Parathyroid adenoma (tissue), 2 donors: Measurements from ENCODE around the gene HES4.

Experiments
- H2AFZ ChIP-seq: fragments of 300-600 bp; sonication (generic); one replicate; pipeline ENCODE4 v1.7.0; 2017; ENCODE audit warnings: antibody characterized with exemption, mild to moderate bottlenecking
- H3K27ac ChIP-seq: fragments of 300-600 bp; sonication (generic); one replicate; pipeline ENCODE4 v1.7.0; 2017
- H3K27me3 ChIP-seq: fragments of 300-600 bp; sonication (generic); one replicate; pipeline ENCODE4 v1.7.0; 2017; ENCODE audit warnings: low read length; ENCODE audit not compliant: control insufficient read depth, insufficient read depth
- H3K36me3 ChIP-seq: fragments of 300-600 bp; sonication (generic); one replicate; pipeline ENCODE4 v1.7.0; 2017; ENCODE audit warnings: low read length; ENCODE audit not compliant: control insufficient read depth, insufficient read depth
- H3K4me1 ChIP-seq: fragments of 300-600 bp; sonication (generic); one replicate; pipeline ENCODE4 v1.7.0; 2017; ENCODE audit warnings: control low read depth
- H3K4me2 ChIP-seq: fragments of 300-600 bp; sonication (generic); one replicate; pipeline ENCODE4 v1.7.0; 2017; ENCODE audit warnings: low read length
- H3K4me3 ChIP-seq: fragments of 300-600 bp; sonication (generic); one replicate; pipeline ENCODE4 v1.7.0; 2017; ENCODE audit warnings: low read depth, low read length
- H3K79me2 ChIP-seq: fragments of 300-600 bp; sonication (generic); one replicate; pipeline ENCODE4 v1.7.0; 2017; ENCODE audit warnings: control low read depth
- H3K9ac ChIP-seq: fragments of 300-600 bp; sonication (generic); one replicate; pipeline ENCODE4 v1.7.0; 2017; ENCODE audit warnings: mild to moderate bottlenecking
- H3K9me3 ChIP-seq: fragments of 300-600 bp; sonication (generic); one replicate; pipeline ENCODE4 v1.7.0; 2017; ENCODE audit warnings: low read length; ENCODE audit not compliant: control insufficient read depth
- TF ChIP-seq, protein P1 (sequence below): fragments of 300-600 bp; sonication (generic); IDR thresholded peaks from one replicate; pipeline ENCODE4 v1.7.0; 2017; ENCODE audit warnings: antibody characterized with exemption, mild to moderate bottlenecking
- donor health status: primary hyperparathyroidism.

HES4 gene

DNA sequence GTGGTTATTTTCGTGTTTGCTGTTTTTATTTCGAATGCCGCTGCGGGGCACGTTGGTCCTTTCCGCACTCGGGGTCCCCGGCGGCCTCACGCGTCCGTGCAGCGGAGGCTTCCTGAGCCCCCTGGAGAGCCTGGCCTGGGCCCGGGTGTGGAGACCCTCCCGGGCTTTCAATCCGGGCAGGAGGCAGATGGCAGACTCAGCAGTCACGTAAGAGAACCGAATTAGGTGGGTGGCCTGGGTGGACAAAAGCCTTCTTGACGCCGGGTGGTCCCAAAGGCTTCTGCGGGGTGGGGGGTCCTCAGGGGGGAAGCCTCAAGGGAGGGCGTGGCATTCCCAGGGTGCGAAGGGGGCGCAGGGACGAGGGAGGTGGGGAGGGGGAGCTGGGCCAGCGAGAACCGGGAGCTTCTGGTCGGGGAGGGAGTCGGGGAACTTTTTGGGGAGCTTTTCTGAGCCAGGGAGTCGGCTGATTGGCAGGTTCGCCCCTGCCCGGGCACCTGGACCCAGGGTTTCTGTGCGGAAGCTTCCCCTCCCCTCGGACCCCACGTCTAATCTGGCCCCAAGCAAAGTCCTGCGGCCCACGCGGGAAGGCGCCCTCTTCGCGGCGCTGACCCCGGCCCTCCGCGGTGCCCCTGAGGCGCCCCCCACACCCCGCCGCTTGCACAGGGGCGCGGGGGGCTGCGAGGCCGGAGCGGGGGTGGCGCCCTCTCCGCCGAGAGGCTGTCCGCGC, 1.3 kb upstream of the HES4 start:
- no peaks in the 10 kb centered on the region for H3K9me3 ChIP-seq
- no peak overlapping the region for H3K9ac ChIP-seq
- H3K4me2 ChIP-seq = peak overlapping the region; percentile 99
- H3K79me2 ChIP-seq = no peaks in the 10 kb centered on the region
- H3K36me3 ChIP-seq = no peaks in the 10 kb centered on the region
- H2AFZ ChIP-seq = no peak overlapping the region
- H3K27me3 ChIP-seq = no peaks in the 10 kb centered on the region
- H3K4me3 ChIP-seq = peak overlapping the region; percentile 82
- peak overlapping the region; percentile 78 for H3K27ac ChIP-seq
- TF ChIP-seq, protein P1, sequence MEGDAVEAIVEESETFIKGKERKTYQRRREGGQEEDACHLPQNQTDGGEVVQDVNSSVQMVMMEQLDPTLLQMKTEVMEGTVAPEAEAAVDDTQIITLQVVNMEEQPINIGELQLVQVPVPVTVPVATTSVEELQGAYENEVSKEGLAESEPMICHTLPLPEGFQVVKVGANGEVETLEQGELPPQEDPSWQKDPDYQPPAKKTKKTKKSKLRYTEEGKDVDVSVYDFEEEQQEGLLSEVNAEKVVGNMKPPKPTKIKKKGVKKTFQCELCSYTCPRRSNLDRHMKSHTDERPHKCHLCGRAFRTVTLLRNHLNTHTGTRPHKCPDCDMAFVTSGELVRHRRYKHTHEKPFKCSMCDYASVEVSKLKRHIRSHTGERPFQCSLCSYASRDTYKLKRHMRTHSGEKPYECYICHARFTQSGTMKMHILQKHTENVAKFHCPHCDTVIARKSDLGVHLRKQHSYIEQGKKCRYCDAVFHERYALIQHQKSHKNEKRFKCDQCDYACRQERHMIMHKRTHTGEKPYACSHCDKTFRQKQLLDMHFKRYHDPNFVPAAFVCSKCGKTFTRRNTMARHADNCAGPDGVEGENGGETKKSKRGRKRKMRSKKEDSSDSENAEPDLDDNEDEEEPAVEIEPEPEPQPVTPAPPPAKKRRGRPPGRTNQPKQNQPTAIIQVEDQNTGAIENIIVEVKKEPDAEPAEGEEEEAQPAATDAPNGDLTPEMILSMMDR = no peak
- H3K4me1 ChIP-seq = peaks cover 3% of the 10 kb centered on the region

DNA sequence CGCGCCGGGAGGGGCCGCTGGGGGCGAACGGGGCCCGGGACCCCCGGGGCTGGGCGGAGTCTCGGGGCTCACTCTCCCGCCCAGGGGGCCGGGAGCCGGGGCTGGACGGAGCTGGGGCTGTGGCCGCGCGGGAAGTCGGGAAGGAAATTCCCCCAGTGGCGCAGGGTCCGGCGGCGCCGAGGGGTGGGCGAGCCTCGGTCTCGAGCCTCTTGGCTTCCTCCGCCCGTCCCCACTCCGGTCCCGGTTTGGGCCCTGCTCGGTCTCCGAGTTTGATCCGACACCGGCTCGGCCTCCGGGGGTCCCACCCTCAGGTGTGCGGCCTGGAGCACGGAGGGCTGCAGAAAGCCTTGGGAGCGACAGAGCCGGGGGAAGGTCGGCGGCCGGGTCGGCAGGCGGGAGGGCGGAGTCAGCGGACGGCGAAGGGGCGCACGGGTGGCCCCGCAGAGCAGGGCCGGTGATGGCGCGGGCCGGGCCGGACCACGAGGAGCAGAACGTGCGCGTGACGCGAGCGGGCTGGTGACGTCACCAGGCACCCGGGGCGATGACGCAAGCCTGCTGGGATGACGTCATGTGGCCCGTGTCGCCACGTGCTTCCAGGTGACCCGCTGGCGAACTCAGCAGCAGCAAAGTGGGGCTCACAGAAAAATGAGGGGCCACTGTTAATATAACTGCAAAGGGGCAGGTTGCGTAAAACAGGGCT, 610 bp upstream of the HES4 start:
- peak overlapping the region; percentile 78 for H3K27ac ChIP-seq
- H3K4me1 ChIP-seq = peaks cover 3% of the 10 kb centered on the region
- no peak overlapping the region for H3K9ac ChIP-seq
- no peaks in the 10 kb centered on the region for H3K79me2 ChIP-seq
- TF ChIP-seq, protein P1 = no peak
- no peaks in the 10 kb centered on the region for H3K36me3 ChIP-seq
- no peaks in the 10 kb centered on the region for H3K27me3 ChIP-seq
- peak overlapping the region; percentile 82 for H3K4me3 ChIP-seq
- no peaks in the 10 kb centered on the region for H3K9me3 ChIP-seq
- H2AFZ ChIP-seq = peak overlapping the region; percentile 72
- H3K4me2 ChIP-seq = peak overlapping the region; percentile 99

DNA sequence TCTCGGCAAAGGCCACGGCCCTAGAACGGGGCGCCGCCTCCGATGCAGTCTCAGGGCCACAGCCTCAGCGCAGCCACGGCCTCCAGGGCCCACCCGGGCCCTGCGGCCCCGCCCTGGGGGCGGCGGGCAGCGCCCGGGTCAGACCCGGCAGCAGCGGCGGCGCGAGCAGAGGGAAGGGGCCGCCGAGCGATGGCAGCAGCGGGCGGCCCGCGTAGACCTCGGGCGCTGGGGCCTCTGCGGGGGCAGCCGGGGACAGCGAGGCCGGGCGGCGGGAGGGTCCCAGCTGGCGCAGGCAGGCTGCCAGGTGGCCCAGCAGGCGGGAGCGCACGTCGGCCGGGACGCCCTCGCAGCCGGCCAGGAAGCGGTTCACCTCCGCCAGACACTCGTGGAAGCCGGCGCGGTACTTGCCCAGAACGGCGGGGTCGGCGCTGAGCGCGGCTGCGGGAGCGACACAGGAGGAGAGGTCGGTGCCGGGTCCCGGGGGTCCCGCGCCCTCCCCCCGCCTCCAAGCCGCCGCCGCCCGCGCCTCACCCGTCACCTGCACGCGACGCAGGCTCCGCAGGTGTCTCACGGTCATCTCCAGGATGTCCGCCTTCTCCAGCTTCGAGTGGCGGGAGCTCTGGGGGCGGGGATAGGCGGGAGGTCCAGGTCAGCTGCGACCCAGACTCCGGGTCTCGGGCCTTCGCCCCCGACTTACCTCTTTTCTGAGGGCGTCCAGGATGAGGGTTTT, 737 bp downstream of the HES4 start:
- TF ChIP-seq, protein P1 = no peak
- no peaks in the 10 kb centered on the region for H3K27me3 ChIP-seq
- H3K27ac ChIP-seq = no peak overlapping the region
- no peaks in the 10 kb centered on the region for H3K79me2 ChIP-seq
- no peak overlapping the region for H3K9ac ChIP-seq
- no peaks in the 10 kb centered on the region for H3K36me3 ChIP-seq
- peak overlapping the region; percentile 99 for H3K4me2 ChIP-seq
- H3K9me3 ChIP-seq = no peaks in the 10 kb centered on the region
- H3K4me1 ChIP-seq = no peaks in the 10 kb centered on the region
- no peak overlapping the region for H2AFZ ChIP-seq
- H3K4me3 ChIP-seq = peak overlapping the region; percentile 63

DNA sequence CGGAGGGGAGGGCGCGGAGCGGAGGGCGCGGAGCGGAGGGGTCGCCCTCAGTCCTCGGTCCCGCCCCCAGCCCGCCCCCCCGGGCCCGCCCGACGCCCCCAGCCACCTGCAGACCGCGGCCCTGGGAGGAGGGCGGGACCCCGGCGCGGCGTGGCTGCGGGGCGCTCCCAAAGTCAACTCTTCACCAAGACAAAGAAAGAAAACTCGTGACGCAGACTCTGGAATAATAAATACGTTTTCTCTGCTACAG, 1.2 kb downstream of the HES4 start:
- no peaks in the 10 kb centered on the region for H3K9me3 ChIP-seq
- H3K36me3 ChIP-seq = no peaks in the 10 kb centered on the region
- peak overlapping the region; percentile 99 for H3K4me2 ChIP-seq
- no peak overlapping the region for H3K27ac ChIP-seq
- peak overlapping the region; percentile 42 for H3K4me3 ChIP-seq
- H3K79me2 ChIP-seq = no peaks in the 10 kb centered on the region
- H2AFZ ChIP-seq = no peak overlapping the region
- TF ChIP-seq, protein P1 = no peak
- no peak overlapping the region for H3K9ac ChIP-seq
- H3K4me1 ChIP-seq = no peaks in the 10 kb centered on the region
- H3K27me3 ChIP-seq = no peaks in the 10 kb centered on the region
